Progenitor cell of endocrine pancreas (in vitro differentiated cells): ENCODE measurements around the gene ACTN2. TPM values are rescaled to one million over a fixed set of nuclear protein-coding genes. Genes with fewer than 3 reads are reported as not detected.

ENCODE experiments used
- DNase-seq: peaks from one replicate; pipeline ENCODE4 v3.0.0; 2021; ENCODE audit warnings: low spot score; ENCODE audit not compliant: unreplicated experiment
- H3K27ac Mint-ChIP-seq: 2 replicates; pipeline ENCODE4 v1.8.0; 2021; ENCODE audit warnings: mild to moderate bottlenecking, moderate library complexity, mixed read lengths
- H3K27me3 Mint-ChIP-seq: 2 replicates; pipeline ENCODE4 v1.8.0; 2021; ENCODE audit warnings: mixed read lengths
- H3K36me3 Mint-ChIP-seq: 2 replicates; pipeline ENCODE4 v1.8.0; 2022; ENCODE audit warnings: mixed read lengths; ENCODE audit not compliant: insufficient read depth
- H3K4me1 Mint-ChIP-seq: 2 replicates; pipeline ENCODE4 v1.8.0; 2021; ENCODE audit warnings: low read depth, mixed read lengths
- H3K4me3 Mint-ChIP-seq: 2 replicates; pipeline ENCODE4 v1.8.0; 2021; ENCODE audit warnings: low read depth, mild to moderate bottlenecking, moderate library complexity, mixed read lengths
- H3K9me3 Mint-ChIP-seq: 2 replicates; pipeline ENCODE4 v1.8.0; 2021; ENCODE audit warnings: low read depth, mixed read lengths
- total RNA-seq: library from RNA; stranded (reverse); gene quantifications from 2 replicates; pipeline ENCODE4 v1.2.1, GENCODE V29; 2021
- TF ChIP-seq, protein P1 (sequence below): fragments of 200-600 bp; sonication (generic); IDR thresholded peaks from one replicate; pipeline ENCODE4 v1.5.0; 2021; ENCODE audit warnings: antibody characterized with exemption, mild to moderate bottlenecking; ENCODE audit not compliant: unreplicated experiment

The ACTN2 gene
- total RNA-seq, 1 donor from 2014 or later: 0.10 TPM

GRCh38 chr1:236802264-236802663, 116.0 kb downstream of the ACTN2 start:
- Mint-ChIP-seq H3K36me3 (peaks cover 10% of the 10 kb centered on the region), H3K9me3 (no peaks in the 10 kb centered on the region), H3K27me3 (peaks cover 12% of the 10 kb centered on the region), H3K27ac (no peak overlapping the region), H3K4me3 (no peak overlapping the region), H3K4me1 (peaks cover 13% of the 10 kb centered on the region)
- no peak for DNase-seq
- TF ChIP-seq, protein P1, sequence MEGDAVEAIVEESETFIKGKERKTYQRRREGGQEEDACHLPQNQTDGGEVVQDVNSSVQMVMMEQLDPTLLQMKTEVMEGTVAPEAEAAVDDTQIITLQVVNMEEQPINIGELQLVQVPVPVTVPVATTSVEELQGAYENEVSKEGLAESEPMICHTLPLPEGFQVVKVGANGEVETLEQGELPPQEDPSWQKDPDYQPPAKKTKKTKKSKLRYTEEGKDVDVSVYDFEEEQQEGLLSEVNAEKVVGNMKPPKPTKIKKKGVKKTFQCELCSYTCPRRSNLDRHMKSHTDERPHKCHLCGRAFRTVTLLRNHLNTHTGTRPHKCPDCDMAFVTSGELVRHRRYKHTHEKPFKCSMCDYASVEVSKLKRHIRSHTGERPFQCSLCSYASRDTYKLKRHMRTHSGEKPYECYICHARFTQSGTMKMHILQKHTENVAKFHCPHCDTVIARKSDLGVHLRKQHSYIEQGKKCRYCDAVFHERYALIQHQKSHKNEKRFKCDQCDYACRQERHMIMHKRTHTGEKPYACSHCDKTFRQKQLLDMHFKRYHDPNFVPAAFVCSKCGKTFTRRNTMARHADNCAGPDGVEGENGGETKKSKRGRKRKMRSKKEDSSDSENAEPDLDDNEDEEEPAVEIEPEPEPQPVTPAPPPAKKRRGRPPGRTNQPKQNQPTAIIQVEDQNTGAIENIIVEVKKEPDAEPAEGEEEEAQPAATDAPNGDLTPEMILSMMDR: no peak

DNA sequence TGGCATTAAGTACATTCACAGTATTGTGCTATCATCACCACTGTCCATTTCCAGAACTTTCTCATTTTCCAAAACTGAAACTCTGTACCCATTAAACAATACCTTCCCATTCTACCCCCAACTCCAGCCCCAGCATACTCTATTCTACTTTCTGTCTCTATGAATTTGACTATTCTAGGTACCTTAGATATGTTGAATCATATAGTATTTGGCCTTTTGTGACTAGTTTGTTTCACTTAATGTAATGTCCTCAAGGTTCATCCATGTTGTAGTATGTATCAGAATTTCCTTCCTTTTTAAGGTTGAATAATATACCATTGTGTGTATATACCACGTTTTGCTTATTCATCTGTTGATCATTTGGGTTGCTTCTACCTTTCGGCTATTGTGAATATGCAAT, 120.3 kb downstream of the ACTN2 start:
- no peak overlapping the region for H3K4me3 Mint-ChIP-seq
- TF ChIP-seq, protein P1: no peak
- DNase-seq: no peak

GRCh38 chr1:236808005-236808404, 121.7 kb downstream of the ACTN2 start:
- Mint-ChIP-seq H3K4me3 (no peak overlapping the region), H3K9me3 (no peaks in the 10 kb centered on the region), H3K36me3 (peaks cover 16% of the 10 kb centered on the region), H3K27me3 (no peaks in the 10 kb centered on the region), H3K27ac (no peak overlapping the region), H3K4me1 (no peaks in the 10 kb centered on the region)
- no peak for DNase-seq
- TF ChIP-seq, protein P1: no peak

More for the DNA sequence above, 120.3 kb downstream of the ACTN2 start:
- peaks cover 19% of the 10 kb centered on the region for H3K36me3 Mint-ChIP-seq
- no peaks in the 10 kb centered on the region for H3K4me1 Mint-ChIP-seq
- no peak overlapping the region for H3K27ac Mint-ChIP-seq
- no peaks in the 10 kb centered on the region for H3K9me3 Mint-ChIP-seq
- peaks cover 11% of the 10 kb centered on the region for H3K27me3 Mint-ChIP-seq

DNA sequence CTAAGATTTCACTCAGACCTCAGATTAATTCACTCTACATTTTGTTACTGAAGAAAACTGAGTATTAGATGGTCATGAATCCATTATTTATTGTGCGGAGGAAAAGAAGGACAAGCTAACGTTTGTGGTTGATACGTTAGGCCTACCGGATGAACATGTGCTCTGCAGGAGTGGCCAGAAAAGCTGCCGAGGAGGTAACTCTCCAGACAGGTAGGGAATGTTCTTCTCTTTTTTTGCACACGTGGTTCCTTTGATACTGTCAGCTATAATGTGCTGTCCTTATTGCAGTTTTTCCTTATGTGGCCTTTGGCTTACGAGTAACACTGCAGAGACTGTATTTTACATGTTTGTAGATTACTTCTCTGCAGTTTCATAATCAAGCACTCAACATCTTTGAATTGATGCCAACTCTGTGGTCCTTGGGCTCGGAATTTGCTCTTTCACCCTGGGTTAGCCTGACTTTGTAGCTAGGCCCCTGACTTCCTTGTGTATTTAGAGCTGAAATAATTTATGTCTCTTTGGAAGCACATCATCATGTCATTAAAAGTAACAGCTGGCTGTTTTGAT, 122.3 kb downstream of the ACTN2 start:
- Mint-ChIP-seq H3K36me3 (peaks cover 16% of the 10 kb centered on the region), H3K4me3 (no peak overlapping the region), H3K27me3 (no peaks in the 10 kb centered on the region), H3K4me1 (no peaks in the 10 kb centered on the region), H3K27ac (no peak overlapping the region), H3K9me3 (no peaks in the 10 kb centered on the region)
- no peak for DNase-seq
- TF ChIP-seq, protein P1: no peak

DNA sequence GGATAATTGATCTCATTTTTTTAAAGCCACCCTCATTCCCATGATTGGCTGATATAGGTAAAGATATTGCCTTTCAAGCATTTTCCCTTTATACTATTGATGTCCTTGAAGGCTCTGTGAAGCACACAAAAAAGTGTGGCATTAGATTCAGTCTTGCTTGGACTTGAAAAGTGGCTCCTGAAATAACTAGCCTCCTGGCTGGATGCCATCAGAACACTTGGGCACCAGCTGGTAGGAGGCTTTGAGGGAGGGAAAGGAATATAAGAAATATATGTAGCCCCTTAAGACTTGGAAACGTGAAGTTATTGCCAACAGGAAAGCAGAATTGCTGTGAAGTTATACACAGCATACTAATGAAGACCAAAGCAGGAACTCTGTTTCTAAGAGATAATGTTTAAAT, 122.8 kb downstream of the ACTN2 start:
- peaks cover 18% of the 10 kb centered on the region for H3K36me3 Mint-ChIP-seq
- no peak overlapping the region for H3K4me3 Mint-ChIP-seq
- H3K9me3 Mint-ChIP-seq: no peaks in the 10 kb centered on the region
- TF ChIP-seq, protein P1: no peak
- no peak overlapping the region for H3K27ac Mint-ChIP-seq
- no peak for DNase-seq
- no peaks in the 10 kb centered on the region for H3K27me3 Mint-ChIP-seq
- no peaks in the 10 kb centered on the region for H3K4me1 Mint-ChIP-seq
